NCI-H446 (cell line): Measurements from ENCODE around the gene RALGAPA2.

Experiments
- DNase-seq, 2 experiments: peaks; one replicate each; lab custom pipeline; 2025; lab: John Stamatoyannopoulos, UW

RALGAPA2 gene

DNA sequence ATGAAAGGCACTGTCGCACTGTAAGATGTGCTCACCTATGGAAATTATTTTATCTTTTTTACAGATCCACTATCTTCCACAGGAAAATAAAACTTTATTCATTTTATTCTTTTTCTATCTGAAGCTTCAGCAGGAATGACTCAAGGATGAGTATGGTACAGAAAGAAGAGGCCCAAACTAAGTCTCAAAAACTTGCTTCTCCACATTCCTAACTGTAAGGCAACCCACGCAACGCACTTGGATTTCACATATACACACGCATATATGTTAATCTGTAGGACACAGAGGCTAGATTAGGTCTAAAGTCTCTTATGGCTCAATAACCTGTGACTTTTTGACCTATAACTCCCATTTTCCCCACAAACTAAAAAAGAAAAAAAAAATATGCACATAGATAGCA is 81.9 kb downstream of the RALGAPA2 start:
- DNase-seq: no peak

DNA sequence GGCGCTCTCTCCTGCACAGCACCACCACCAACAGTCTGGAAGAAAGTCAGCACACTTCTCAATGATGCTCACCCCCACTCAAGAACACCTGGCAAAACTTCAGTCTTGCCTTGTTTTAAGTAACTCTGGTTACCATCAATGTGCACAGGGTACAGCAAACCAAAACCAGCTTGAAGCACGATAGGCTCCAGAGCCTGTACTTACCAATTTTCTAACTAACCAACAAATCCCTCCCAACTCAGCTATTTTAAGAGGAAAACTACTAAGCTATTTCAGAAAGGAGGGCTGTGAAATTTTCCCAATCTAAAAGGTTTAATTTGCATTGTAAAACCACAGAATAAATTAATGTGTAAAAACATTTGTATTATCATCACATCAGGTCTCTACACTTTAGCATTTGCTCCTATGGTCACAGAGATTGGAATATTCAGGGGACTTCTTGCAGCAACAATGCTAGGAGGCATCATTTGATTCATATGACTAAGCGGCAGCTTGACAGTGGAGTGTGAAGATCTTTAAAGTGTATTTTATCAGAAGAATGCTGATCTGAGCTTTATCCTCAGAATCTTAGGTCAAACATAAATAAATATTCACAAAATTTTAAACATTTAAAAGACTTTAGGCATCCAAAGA is 82.8 kb downstream of the RALGAPA2 start:
- no peak for DNase-seq

DNA sequence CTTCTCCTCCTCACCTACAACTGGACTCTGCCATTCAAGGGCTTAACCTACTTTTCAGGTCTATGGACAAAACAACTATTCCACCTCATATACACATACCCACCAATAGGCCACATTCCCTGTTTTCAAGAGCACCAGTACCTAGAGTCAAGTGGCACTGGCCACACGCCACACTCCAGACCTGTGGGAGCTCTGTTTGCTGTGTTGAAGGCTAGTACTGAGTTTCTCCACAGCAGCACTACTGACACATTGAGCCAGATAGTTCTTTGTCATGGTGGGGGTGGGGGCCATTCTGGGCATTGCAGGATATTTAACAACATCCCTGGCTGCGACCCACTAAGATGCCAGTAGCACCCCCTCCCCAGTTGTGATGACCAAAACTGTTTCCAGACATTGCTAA is 84.1 kb downstream of the RALGAPA2 start:
- no peak for DNase-seq

DNA sequence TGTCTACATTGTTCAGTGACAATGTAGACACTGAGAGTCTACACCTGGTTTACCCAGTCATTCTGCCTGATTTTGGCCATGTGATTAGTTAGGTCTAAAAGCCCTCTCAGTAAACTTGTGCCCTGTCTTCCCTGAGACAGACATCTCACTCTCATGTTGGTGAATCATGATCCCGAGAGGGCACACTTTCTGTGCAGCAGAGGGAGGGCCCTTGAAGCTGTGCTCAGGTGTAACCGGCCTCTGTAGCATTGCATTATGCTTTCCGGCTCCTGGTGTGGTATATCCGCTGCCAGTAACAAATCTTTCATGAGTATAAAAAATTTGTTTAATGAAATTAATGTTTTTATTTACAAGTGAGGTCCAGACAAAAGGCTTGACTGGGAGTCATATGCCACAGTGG is 85.0 kb downstream of the RALGAPA2 start:
- no peak for DNase-seq

DNA sequence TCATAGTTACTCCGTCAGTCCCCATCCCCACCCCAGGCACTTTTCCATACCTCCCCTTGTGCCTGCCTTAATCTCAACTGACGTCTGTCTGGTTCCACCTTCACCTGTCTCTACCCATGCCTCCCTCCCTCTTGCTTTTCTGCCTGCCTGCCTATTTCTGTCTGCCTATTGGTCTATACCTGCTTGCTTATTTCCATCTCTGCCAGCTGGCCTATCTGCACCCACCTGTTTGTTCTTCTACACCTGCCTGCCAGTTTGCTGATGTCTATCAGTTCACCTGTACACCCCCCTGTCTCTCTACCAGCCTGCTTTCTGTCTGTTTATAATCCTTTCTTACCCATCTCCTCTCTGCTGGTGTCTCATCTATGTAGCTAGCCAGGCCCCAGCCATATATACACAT is 87.5 kb downstream of the RALGAPA2 start:
- DNase-seq: no peak

DNA sequence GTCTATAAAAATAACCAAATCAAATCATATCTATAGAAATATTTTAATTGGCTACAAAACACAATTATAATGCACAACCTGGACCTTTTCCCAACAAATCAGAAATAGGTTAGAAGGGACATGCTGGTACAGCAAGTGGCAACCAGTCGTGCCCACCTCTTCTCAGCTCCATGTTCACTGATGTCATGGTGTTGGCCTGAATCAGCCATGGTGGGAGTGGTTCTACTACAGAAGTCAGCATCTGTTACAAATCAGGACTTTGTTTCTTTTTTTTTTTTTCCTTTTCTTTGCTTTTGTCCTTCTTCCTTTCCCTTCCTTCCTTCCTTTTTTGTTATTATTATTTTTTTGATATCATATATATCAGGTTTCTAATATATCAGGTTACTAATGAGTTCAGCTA is 91.2 kb downstream of the RALGAPA2 start:
- no peak for DNase-seq

DNA sequence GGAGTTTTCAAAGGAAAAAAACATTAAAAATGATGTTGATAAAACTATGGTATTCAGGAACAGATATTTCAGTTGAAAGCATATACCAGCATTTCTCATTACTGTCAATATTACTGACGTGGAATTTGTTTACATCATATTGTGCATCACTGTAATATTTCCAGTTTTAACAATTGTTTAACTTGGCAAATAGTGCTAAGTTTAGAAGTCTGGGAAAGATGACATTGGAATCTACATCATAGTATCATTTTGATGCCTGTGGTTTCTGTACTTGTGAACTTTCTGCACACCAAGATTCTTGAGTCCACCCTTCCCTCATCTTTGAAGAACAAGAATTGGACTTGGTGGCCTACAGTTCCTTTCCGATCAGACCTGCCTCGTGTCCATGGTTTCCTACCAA is 98.1 kb downstream of the RALGAPA2 start:
- DNase-seq: no peak

DNA sequence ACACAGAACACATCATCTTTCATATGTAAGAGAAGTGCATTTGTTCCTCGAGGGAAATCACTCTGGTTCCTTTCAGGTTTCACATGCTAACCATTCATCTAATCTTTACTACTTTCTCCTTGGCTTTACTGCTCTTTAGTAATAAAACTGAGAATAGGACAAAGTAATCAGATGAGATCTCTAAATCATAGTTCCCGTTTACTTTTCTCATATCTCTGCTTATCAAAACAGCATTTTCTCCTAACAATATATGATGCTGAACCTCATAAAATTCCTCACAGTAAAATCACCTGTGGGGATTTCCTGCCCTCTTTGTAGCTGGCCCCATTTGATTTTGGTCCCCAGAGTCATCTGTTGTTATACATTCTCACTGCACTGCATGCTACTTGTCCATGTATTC is 100.2 kb downstream of the RALGAPA2 start:
- DNase-seq: no peak

DNA sequence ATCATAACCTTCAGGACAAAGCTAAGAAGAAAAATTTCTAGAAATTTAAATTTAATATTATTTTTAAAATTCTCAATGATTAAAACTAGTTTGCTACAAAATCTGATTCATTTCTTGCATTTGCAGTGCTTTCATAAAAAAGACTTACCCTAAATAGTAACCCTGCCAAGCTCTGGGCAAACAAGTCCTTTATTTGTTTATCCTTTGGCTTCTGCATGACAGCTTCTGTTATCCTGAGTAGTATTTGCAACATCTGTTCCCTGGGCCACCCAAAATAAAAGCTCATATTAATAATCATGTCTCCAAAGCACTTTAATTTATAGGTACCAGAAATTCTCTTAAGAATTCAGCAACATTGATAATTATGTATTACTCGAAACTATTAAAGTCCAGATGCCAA is 101.3 kb downstream of the RALGAPA2 start:
- peak; percentile 68 to 78 for DNase-seq

DNA sequence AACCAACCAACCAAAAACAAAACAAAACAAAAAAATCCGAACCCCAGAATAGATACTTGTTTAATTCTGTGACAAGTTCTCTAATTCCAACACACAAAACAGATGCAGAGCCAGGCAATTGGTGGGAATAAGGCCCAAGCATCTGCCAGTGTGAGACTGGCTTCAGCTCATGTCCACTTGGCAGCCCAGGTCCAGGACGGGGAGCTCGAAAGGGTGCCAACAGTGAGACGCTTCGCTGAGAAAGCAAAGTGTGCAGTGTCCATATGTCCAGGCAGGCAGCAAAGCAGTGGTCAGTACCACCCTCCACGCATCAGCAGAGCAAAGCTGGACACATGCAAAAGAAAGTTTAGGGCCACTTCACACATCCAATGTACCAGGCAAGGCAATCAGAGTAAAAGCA is 102.9 kb downstream of the RALGAPA2 start:
- peak in 1 of 2 experiments; percentile 39 for DNase-seq

DNA sequence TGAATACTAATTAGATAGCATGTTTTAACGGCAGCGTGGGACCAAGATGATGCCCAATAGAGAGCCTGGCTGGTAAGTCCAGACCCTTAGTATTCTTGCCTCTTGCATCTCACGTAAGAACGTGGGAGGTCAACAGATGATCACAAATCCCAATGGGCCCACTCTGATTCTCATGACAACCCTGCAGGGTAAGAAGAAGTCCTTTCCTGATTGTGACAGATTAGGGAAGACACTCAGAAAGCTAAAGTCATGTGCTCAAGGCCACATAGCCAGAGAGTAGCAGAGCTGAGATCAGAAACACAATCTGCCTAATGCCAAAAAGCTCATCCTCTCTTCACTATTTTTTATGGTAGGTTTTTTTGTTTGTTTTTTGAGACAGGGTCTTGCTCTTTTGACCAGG is 103.8 kb downstream of the RALGAPA2 start:
- no peak for DNase-seq

DNA sequence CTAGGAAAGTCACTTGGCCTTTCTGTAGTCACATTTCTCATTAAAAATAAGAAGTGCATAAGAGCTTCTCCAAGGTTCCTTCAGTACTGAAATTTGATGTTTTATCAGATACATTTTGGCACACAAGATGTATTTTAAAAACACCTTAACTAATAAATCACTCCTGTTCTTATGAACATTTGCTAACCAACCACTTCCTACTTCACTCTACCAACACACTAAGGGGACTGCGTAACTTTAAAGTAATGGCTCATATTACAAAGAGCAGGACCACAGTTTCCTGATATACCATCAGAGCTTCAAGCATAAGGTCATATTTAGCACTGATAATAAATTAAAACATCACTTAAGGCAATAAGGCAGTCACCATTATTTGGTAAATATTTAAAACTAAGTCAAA is 104.4 kb downstream of the RALGAPA2 start:
- DNase-seq: no peak

DNA sequence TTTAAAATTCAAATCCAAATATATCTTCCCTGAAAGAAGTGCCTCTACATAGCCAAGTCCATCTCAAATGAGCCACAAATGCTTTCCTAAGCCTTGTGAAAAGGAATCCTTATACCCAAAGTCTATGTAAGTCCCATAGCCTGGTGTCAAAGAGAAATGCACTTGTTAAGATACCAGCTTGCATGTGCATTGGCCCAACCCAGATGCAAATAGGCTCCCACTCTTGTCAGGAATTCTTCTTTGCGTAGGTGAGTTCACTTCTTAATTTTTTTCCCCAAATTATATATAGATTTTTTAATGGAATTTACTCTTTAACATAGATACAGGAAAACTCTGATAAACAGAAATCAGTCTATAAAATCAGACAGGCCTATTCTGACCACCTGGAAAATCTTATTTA is 105.6 kb downstream of the RALGAPA2 start:
- DNase-seq: no peak

DNA sequence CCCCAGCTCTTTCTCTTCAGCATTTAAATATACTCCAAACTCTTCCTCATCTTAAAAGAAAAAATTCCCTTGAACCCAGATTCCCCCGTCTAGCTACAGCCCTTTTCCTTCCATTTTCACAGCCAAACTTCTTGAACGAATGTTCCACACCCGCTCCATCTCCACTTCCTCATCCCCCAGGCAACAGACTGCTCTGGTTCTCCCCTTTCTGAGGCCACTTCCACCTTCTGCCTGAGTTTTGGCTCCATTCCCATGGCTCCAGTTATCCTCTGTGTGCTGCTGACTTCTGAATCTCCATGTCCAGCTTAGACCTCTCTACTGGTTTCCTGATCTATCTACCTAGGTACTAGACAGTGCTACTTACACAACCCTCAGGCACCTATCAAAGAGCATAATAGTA is 106.4 kb downstream of the RALGAPA2 start:
- DNase-seq: peak in 1 of 2 experiments; percentile 41

DNA sequence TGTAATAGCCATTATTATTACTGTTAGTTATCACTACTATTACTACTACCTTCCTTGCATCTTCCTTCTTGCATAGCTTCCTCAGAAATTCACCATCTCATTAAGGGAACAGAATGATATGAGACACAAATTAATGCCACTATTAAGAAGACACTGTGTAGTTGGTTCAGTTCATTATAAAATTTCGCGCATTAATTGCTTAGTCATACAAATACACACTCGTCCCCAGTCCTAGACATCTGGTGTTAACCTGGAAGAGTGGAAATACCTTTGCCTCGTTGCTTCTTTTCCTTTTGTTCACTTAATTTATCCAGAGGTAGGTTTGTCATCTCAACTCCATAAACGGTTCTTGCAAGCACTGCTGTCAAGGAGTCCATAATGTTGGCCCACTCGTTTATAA is 107.5 kb downstream of the RALGAPA2 start:
- no peak for DNase-seq

DNA sequence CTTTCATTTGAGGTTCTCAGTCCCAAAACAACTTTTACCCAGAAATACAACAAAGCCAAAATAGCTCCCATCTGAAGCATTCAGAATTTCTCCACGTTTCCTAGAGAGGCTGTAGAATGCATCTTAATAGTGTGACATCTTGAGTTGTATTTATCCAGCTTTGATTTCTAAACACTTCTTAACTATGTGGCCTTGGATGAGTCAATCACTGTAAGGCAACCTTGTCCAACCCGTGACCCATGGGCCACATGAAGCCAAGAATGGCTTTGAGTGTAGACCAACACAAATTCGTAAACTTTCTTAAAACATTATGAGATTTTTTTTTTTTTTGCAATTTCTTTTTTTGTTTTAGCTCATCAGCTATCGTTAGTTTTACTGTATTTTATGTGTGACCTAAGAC is 108.1 kb downstream of the RALGAPA2 start:
- no peak for DNase-seq

DNA sequence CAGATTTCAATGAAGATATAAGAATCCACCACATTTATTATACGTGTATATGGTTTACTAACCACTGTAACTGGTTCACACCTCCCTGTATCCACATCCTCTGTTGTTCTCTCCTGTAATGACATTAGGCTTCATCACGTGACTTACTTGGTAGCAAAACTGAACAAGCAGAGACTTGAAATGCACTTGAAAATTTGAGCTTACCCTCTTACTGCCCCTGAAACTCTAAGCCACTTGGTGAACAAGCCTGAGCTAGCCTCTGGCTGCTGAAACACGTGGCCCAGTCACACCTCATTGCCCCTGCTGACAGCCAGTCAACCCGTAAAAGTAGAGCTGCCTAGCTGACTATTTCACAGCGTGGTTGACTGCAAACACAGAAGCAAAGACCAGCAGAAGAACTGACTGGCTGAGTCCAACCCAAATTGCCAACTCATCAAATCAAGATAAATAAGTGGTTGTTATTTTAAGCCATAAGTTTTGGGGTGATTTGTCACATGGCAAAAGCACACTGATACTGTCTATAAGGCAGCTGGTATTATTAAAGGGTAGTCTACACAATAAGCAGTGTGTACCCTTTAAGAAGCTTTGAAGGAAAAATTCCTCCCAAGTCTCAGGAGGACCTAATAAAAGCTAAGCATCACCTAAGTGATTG is 109.0 kb downstream of the RALGAPA2 start:
- DNase-seq: peak; percentile 92 to 93

DNA sequence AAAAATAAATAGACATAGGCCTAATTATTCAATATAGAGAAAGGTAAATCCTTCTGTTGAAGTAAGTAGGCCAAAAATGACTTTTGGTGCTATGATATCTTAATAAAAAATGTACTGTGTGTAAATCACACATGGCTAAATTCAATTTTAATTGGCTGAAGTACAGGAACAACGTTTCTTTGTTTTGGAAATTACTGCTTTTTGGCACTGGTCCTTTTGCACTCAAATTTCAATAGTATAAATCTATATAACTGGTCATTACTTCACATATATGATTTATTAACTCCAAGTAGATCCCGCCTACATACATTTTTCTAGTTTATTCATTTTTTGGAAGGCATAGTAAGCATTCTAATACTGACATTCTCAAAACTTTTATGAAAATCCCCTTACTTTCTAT is 114.5 kb downstream of the RALGAPA2 start:
- DNase-seq: no peak

DNA sequence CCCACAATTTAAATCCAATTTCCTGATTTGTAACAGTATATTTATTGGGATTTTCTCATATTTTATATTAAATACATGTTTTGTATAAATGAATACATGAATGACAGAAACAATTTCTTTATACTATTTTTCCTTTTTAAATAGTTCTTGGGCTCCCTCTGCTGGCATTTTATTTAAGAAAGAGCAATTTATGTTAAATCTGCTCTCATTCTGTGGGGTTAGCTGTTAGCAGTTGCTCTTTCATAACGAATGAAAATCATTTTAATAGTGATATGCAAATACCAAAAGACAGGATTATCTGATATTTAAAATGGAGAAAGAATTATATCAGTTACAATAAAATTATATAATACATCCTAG is 118.3 kb downstream of the RALGAPA2 start:
- DNase-seq: peak; percentile 75 to 80

DNA sequence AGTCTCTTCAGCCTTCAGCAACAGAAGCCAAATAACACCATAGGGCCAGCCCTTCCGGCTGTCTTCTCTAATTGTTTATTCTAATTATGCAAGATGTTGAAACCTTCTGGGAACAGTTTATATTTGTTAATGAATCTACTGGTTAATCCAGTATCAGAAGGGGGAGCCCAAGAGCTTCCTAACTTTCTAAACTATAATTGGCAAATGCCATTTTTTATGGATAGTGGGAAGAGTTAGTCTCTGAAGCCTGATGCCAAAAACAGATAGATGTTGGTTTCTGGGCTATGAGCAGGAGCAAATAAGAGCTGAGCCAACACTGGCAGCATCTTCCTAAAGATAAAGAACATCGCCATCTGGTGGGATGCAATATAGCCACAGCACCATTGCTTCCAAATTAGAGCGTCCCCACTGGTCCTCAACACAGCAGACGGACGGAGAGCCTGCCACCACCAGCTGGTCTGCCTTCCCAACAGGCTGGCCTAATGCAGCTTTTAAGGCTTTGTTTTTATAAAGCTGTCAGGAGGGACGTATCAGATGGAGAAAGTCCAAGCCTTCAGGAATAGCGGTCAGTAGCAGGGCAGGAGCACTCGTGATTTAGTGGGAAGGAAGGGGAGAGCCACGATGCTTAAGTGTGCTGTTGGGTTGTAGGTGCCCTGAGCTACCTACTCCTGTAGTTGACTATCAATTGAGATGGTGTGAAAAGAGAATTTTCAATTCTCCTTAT is 118.8 kb downstream of the RALGAPA2 start:
- DNase-seq: peak; percentile 98 to 99

DNA sequence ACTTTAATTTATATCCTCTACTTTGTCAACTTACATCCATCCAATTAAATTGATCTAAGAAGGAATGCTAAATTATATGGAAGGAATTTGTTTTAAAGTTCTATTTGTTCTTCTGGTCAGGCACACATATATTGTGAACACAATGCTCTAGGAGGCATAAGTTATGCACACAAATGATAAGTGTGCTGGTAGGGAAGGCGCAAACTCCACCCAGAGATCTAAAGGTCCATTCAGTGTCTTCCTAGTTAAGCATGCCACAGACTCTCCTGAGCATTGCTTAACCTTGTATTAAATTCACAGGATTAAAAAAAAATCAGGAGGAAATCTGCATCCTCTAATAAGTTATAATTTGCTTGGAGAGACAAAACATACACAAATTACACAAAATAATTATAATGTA is 127.3 kb downstream of the RALGAPA2 start:
- no peak for DNase-seq

DNA sequence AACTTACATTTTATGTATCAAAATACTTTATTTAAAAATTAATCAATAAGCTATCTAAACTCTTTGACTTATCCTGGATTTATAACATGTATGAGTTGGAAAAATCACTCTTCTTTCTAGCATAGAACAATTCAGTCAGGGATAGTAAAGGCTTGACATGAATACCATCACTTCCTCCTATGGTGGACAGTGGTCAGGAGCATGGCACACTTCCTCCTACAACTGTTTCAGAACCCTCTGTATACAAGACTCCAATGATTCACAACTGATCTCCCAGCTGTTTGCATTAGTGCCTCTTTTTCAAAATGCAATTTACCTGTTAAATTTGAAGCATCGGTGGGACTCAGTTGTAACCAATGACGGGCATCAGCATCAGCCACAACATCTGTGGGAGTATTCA is 129.7 kb downstream of the RALGAPA2 start:
- no peak for DNase-seq

DNA sequence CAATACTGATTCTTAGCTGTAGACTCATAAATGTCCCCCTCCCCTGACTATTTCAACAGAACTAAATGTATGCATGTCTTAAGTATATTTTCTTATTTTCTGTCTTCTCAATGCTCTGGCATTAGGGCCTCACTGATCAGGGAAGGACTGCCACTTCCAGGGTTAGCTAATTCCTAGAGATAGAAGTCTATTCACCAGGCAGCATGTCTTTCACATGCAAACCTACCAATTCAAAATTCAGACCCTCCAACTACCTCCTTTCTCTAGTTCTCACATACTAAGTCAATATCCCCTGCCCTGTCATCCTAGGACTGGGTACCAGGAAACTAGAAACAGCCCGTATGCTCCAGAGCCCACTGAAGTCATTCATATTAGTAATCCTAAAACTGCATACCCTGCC is 132.3 kb downstream of the RALGAPA2 start:
- no peak for DNase-seq

DNA sequence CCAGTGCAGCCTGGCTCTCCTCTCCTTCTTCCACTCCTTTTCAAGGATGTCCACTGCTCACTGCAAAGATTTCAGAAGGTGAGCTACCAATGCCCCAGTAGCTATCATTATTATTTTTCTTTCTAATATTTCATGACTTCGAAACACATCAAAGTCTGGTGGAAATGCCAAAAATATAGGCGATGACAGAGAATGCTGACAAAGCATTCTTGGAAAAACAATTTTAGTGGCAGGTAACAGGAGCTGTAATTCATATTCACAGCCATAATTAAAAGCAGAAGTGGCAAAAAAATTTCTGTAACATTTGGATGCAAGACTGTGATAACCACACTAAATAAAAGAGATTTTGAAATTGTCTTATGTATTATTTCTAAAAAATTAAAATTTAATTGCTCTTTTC is 133.6 kb downstream of the RALGAPA2 start:
- no peak for DNase-seq
